Measurements from ENCODE around the gene NOTUM. TPM values are rescaled to one million over a fixed set of nuclear protein-coding genes. Genes with fewer than 3 reads are reported as not detected.

Gene NOTUM
- total RNA-seq, 1 experiment from 2014 or later, result not detected

DNA sequence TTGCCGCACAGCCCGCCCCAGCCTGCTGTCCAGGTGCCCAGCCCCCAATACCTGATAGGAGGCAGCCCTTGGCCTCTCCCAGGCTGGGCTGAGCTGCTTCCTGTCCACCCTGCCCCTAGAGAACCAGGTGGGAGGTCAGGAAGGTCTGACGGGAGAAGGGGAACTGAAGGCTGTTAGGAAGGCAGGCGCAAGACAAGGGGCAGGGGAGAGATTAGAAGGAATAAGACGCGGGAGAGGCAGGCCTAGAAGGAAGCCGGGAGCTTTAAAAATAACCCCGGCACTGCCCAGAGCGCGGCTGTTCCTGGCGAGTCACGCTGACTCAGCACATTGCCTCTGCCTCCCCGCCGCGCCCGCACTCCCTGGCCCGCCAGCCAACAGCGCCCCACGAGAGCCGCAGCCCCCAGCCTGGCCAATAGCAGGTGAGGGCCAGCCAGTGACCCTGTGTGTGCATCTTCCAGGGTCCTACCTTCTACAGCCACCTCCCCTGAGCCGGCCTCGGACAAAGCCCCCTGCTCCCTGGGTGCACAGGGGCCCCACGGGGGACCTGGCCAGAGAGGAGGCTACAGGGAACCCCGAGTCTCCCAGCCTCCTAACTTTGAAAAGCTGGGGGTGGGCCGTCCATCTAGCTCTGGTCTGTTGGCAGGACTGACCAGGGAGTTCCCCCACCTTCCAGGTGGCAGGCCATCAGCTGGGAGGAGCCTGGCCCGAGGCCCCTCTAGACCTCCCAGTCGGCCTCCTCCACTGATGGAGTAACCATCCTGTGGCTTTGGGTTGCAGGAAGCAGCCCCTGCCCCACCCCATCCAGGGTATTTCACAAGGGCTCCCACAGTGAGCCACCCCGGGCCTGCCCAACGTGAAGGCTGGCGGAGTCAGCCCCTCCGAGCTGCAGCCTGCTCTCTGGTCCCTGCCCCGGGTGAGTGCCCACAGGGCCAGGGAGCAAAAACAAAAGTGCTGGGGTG is 37.4 kb downstream of the NOTUM start:
- Histone ChIP-seq H3K27me3 (ENCODE audit: low read length) (no peaks in the 10 kb centered on the region), H3K36me3 (ENCODE audit: low read depth, low read length) (peaks cover 7% of the 10 kb centered on the region; the same call in 1 of the 2 replicates), H3F3A (ENCODE audit: low read length, unreplicated experiment) (no peaks in the 10 kb centered on the region), H3K4me2 (ENCODE audit: low read length) (peak overlapping the region; percentile 95), H3K9me2 (replicated peaks; ENCODE audit: low read length) (no peaks in the 10 kb centered on the region), H2AFZ (ENCODE audit: low read length) (peak overlapping the region; percentile 32; the same call in 1 of the 2 replicates), H3K9ac (ENCODE audit: low read length) (peak overlapping the region; percentile 87), H3K9me3 (ENCODE audit: low read length) (no peaks in the 10 kb centered on the region), H3K4me3 (ENCODE audit: low read length) (peak overlapping the region; percentile 59), H3K27ac (ENCODE audit: low read length) (peak overlapping the region; percentile 93), H4K20me1 (ENCODE audit: low read length) (no peaks in the 10 kb centered on the region), H3K79me2 (ENCODE audit: low read length) (peaks cover 80% of the 10 kb centered on the region), H3K4me1 (ENCODE audit: insufficient read depth, low read length) (peaks cover 40% of the 10 kb centered on the region)
- DNase-seq (peak; percentile 77), ATAC-seq (peak; percentile 23; the same call in 1 of the 2 replicates)
- CTCF ChIA-PET, result interaction anchor here (0.6 to 1.1 kb wide), 2 partner anchors 11 to 151 kb away, joined by 3 read pairs; no protein-coding TSS in a partner anchor
- TF ChIP-seq, protein P1, sequence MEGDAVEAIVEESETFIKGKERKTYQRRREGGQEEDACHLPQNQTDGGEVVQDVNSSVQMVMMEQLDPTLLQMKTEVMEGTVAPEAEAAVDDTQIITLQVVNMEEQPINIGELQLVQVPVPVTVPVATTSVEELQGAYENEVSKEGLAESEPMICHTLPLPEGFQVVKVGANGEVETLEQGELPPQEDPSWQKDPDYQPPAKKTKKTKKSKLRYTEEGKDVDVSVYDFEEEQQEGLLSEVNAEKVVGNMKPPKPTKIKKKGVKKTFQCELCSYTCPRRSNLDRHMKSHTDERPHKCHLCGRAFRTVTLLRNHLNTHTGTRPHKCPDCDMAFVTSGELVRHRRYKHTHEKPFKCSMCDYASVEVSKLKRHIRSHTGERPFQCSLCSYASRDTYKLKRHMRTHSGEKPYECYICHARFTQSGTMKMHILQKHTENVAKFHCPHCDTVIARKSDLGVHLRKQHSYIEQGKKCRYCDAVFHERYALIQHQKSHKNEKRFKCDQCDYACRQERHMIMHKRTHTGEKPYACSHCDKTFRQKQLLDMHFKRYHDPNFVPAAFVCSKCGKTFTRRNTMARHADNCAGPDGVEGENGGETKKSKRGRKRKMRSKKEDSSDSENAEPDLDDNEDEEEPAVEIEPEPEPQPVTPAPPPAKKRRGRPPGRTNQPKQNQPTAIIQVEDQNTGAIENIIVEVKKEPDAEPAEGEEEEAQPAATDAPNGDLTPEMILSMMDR (conservative IDR thresholded peaks at IDR 0.05; ENCODE audit: low read depth, low read length), result 0 out of 2 replicates have a peak, but pooled peaks have one; percentile 11
- no peak for TF ChIP-seq EZH2 (IDR thresholded peaks at IDR 0.05; ENCODE audit: low read length, unreplicated experiment)
- POLR2A ChIA-PET (ENCODE audit: unreplicated experiment), result interaction anchor here (0.6 kb wide), 1 partner anchor 19 kb away, joined by 4 read pairs; no protein-coding TSS in a partner anchor
- BruUV-seq (replicated peaks), result no TSS peak
- intact Hi-C loops (cut with micrococcal nuclease), result no loop called here

DNA sequence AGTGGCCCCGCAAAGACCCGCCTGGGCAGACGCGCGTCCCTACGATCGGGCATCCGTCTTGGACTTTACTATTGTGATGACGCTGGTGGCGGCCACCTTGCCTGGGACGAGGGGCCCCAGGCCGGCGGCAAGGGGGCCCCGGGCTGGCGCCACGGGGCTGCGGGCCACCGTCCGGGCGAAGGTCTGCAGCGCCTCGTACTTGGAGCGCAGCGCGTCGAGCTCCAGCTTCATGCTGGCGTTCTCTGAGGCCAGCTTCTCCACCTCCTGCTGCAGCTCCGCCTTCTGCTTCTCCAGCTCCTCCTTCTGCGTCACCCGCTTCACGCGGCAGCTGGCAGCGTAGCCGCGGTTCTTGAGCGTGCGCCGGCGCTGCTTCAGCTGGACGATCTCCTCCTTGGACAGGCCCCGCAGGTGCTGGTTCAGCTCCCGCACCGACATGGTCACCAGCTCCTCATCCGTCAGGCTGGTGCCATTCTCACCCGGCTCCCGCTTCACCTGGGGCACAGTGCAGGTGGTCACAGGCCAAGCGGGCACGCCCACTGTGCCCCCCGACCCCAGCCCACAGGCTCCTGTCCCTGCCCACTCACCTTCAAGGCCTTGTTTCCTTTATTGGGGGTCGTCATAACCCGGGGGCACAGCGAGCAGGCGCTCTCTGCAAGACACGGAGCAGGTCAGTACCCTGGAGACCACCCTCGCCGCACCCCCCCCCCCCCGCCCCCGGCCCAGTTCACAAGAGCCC is 38.3 kb downstream of the NOTUM start:
- peaks cover 80% of the 10 kb centered on the region for H3K79me2 ChIP-seq (ENCODE audit: low read length)
- H3K27me3 ChIP-seq (ENCODE audit: low read length), result no peaks in the 10 kb centered on the region
- peaks cover 43% of the 10 kb centered on the region for H3K4me1 ChIP-seq (ENCODE audit: insufficient read depth, low read length)
- intact Hi-C loops (cut with micrococcal nuclease), result no loop called here
- ATAC-seq, result no peak
- no TSS peak for BruUV-seq (replicated peaks)
- peak overlapping the region; percentile 59; the same call in 1 of the 2 replicates for H3K4me3 ChIP-seq (ENCODE audit: low read length)
- no peaks in the 10 kb centered on the region for H3F3A ChIP-seq (ENCODE audit: low read length, unreplicated experiment)
- ChIA-PET CTCF (no interaction called here), POLR2A (ENCODE audit: unreplicated experiment) (interaction anchor here (0.6 kb wide), 1 partner anchor 20 kb away, joined by 4 read pairs; no protein-coding TSS in a partner anchor)
- TF ChIP-seq, protein P1 (conservative IDR thresholded peaks at IDR 0.05; ENCODE audit: low read depth, low read length), result no peak
- TF ChIP-seq EZH2 (IDR thresholded peaks at IDR 0.05; ENCODE audit: low read length, unreplicated experiment) (no peak), EZH2phosphoT487 (IDR thresholded peaks at IDR 0.05; ENCODE audit: borderline replicate concordance, low read length) (no peak)
- peak overlapping the region; percentile 95 for H3K4me2 ChIP-seq (ENCODE audit: low read length)
- peak overlapping the region; percentile 93 for H3K27ac ChIP-seq (ENCODE audit: low read length)
- H3K9me2 ChIP-seq (replicated peaks; ENCODE audit: low read length), result no peaks in the 10 kb centered on the region
- DNase-seq, result no peak
- peaks cover 7% of the 10 kb centered on the region; the same call in 1 of the 2 replicates for H3K36me3 ChIP-seq (ENCODE audit: low read depth, low read length)
- H3K9ac ChIP-seq (ENCODE audit: low read length), result peak overlapping the region; percentile 87
- H3K9me3 ChIP-seq (ENCODE audit: low read length), result no peaks in the 10 kb centered on the region
- H2AFZ ChIP-seq (ENCODE audit: low read length), result no peak overlapping the region
- no peaks in the 10 kb centered on the region for H4K20me1 ChIP-seq (ENCODE audit: low read length)
